ENCODE measurements around the gene MYO1B. TPM values are rescaled to one million over a fixed set of nuclear protein-coding genes. Genes with fewer than 3 reads are reported as not detected.

Gene MYO1B
- total RNA-seq, 1 donor from 2014 or later = 16.4 TPM

GRCh38 chr2:191215666-191216065 is 29.5 kb upstream of the MYO1B start:
- no peak overlapping the region for H3K27ac Mint-ChIP-seq
- intact Hi-C loops (cut with micrococcal nuclease) = no loop called here
- DNase-seq = no peak
- peaks cover 27% of the 10 kb centered on the region for H3K4me1 Mint-ChIP-seq
- peaks cover 6% of the 10 kb centered on the region for H3K36me3 Mint-ChIP-seq (ENCODE audit: low read depth)
- H3K9me3 Mint-ChIP-seq = peaks cover 35% of the 10 kb centered on the region
- H3K4me3 Mint-ChIP-seq = no peak overlapping the region
- H3K27me3 Mint-ChIP-seq = no peaks in the 10 kb centered on the region

- intact Hi-C loops (cut with micrococcal nuclease) = no loop called here
- Mint-ChIP-seq H3K4me3 (no peak overlapping the region), H3K36me3 (ENCODE audit: low read depth) (peaks cover 3% of the 10 kb centered on the region), H3K27ac (no peak overlapping the region), H3K27me3 (no peaks in the 10 kb centered on the region), H3K9me3 (peaks cover 39% of the 10 kb centered on the region), H3K4me1 (peaks cover 27% of the 10 kb centered on the region)
- DNase-seq = no peak
These were observed 27.6 kb upstream of the MYO1B start for GRCh38 chr2:191217580-191217979.

- Mint-ChIP-seq H3K27ac (no peak overlapping the region), H3K4me3 (no peak overlapping the region), H3K4me1 (peaks cover 27% of the 10 kb centered on the region), H3K36me3 (ENCODE audit: low read depth) (peaks cover 3% of the 10 kb centered on the region), H3K9me3 (peaks cover 36% of the 10 kb centered on the region), H3K27me3 (no peaks in the 10 kb centered on the region)
- DNase-seq = peak; percentile 75
- intact Hi-C loops (cut with micrococcal nuclease) = loop anchor here (2.0 kb wide), 2 partner anchors 14 to 48 kb away; no protein-coding TSS in a partner anchor
These were observed 26.8 kb upstream of the MYO1B start for GRCh38 chr2:191218292-191218898.

GRCh38 chr2:191220671-191221070 is 24.5 kb upstream of the MYO1B start:
- Mint-ChIP-seq H3K27me3 (no peaks in the 10 kb centered on the region), H3K4me1 (peaks cover 27% of the 10 kb centered on the region), H3K9me3 (peaks cover 24% of the 10 kb centered on the region), H3K27ac (no peak overlapping the region), H3K36me3 (ENCODE audit: low read depth) (peaks cover 3% of the 10 kb centered on the region), H3K4me3 (no peak overlapping the region)
- intact Hi-C loops (cut with micrococcal nuclease) = no loop called here
- no peak for DNase-seq

- H3K36me3 Mint-ChIP-seq (ENCODE audit: low read depth) = peaks cover 3% of the 10 kb centered on the region
- peaks cover 24% of the 10 kb centered on the region for H3K9me3 Mint-ChIP-seq
- H3K4me1 Mint-ChIP-seq = peaks cover 27% of the 10 kb centered on the region
- intact Hi-C loops (cut with micrococcal nuclease) = no loop called here
- H3K4me3 Mint-ChIP-seq = no peak overlapping the region
- H3K27me3 Mint-ChIP-seq = no peaks in the 10 kb centered on the region
- no peak for DNase-seq
- no peak overlapping the region for H3K27ac Mint-ChIP-seq
These were observed 23.5 kb upstream of the MYO1B start for GRCh38 chr2:191221666-191222065.

- Mint-ChIP-seq H3K9me3 (peaks cover 24% of the 10 kb centered on the region), H3K4me1 (peaks cover 24% of the 10 kb centered on the region), H3K4me3 (no peak overlapping the region), H3K27me3 (no peaks in the 10 kb centered on the region), H3K36me3 (ENCODE audit: low read depth) (peaks cover 3% of the 10 kb centered on the region), H3K27ac (no peak overlapping the region)
- no peak for DNase-seq
- intact Hi-C loops (cut with micrococcal nuclease) = no loop called here
These were observed 22.7 kb upstream of the MYO1B start for GRCh38 chr2:191222507-191222906.

- H3K36me3 Mint-ChIP-seq (ENCODE audit: low read depth) = peaks cover 3% of the 10 kb centered on the region
- no peak for DNase-seq
- peaks cover 27% of the 10 kb centered on the region for H3K9me3 Mint-ChIP-seq
- H3K4me3 Mint-ChIP-seq = no peak overlapping the region
- intact Hi-C loops (cut with micrococcal nuclease) = no loop called here
- peaks cover 19% of the 10 kb centered on the region for H3K4me1 Mint-ChIP-seq
- no peak overlapping the region for H3K27ac Mint-ChIP-seq
- no peaks in the 10 kb centered on the region for H3K27me3 Mint-ChIP-seq
These were observed 22.3 kb upstream of the MYO1B start for GRCh38 chr2:191222952-191223351.

- DNase-seq = no peak
- H3K9me3 Mint-ChIP-seq = peaks cover 21% of the 10 kb centered on the region
- H3K4me3 Mint-ChIP-seq = no peak overlapping the region
- intact Hi-C loops (cut with micrococcal nuclease) = no loop called here
- no peaks in the 10 kb centered on the region for H3K27me3 Mint-ChIP-seq
- H3K36me3 Mint-ChIP-seq (ENCODE audit: low read depth) = peaks cover 3% of the 10 kb centered on the region
- H3K27ac Mint-ChIP-seq = no peak overlapping the region
- H3K4me1 Mint-ChIP-seq = peaks cover 6% of the 10 kb centered on the region
These were observed 20.1 kb upstream of the MYO1B start for GRCh38 chr2:191225126-191225525.

GRCh38 chr2:191225690-191226089 is 19.5 kb upstream of the MYO1B start:
- no peaks in the 10 kb centered on the region for H3K36me3 Mint-ChIP-seq (ENCODE audit: low read depth)
- H3K4me1 Mint-ChIP-seq = peaks cover 2% of the 10 kb centered on the region
- peaks cover 16% of the 10 kb centered on the region for H3K9me3 Mint-ChIP-seq
- no peak overlapping the region for H3K27ac Mint-ChIP-seq
- no peak overlapping the region for H3K4me3 Mint-ChIP-seq
- DNase-seq = no peak
- H3K27me3 Mint-ChIP-seq = no peaks in the 10 kb centered on the region
- intact Hi-C loops (cut with micrococcal nuclease) = no loop called here

GRCh38 chr2:191226196-191226595 is 19.0 kb upstream of the MYO1B start:
- intact Hi-C loops (cut with micrococcal nuclease) = no loop called here
- DNase-seq = no peak
- H3K4me3 Mint-ChIP-seq = no peak overlapping the region
- H3K4me1 Mint-ChIP-seq = peaks cover 2% of the 10 kb centered on the region
- H3K36me3 Mint-ChIP-seq (ENCODE audit: low read depth) = no peaks in the 10 kb centered on the region
- no peaks in the 10 kb centered on the region for H3K27me3 Mint-ChIP-seq
- peaks cover 11% of the 10 kb centered on the region for H3K9me3 Mint-ChIP-seq
- no peak overlapping the region for H3K27ac Mint-ChIP-seq

GRCh38 chr2:191228333-191228732 is 16.9 kb upstream of the MYO1B start:
- Mint-ChIP-seq H3K36me3 (ENCODE audit: low read depth) (no peaks in the 10 kb centered on the region), H3K27ac (no peak overlapping the region), H3K4me3 (no peak overlapping the region), H3K9me3 (peaks cover 5% of the 10 kb centered on the region), H3K27me3 (no peaks in the 10 kb centered on the region), H3K4me1 (peaks cover 2% of the 10 kb centered on the region)
- intact Hi-C loops (cut with micrococcal nuclease) = no loop called here
- DNase-seq = no peak

GRCh38 chr2:191228861-191229260 is 16.3 kb upstream of the MYO1B start:
- H3K4me3 Mint-ChIP-seq = no peak overlapping the region
- H3K36me3 Mint-ChIP-seq (ENCODE audit: low read depth) = no peaks in the 10 kb centered on the region
- H3K27me3 Mint-ChIP-seq = no peaks in the 10 kb centered on the region
- DNase-seq = no peak
- no peak overlapping the region for H3K27ac Mint-ChIP-seq
- H3K9me3 Mint-ChIP-seq = peaks cover 5% of the 10 kb centered on the region
- H3K4me1 Mint-ChIP-seq = peaks cover 2% of the 10 kb centered on the region
- intact Hi-C loops (cut with micrococcal nuclease) = no loop called here

- no peak for DNase-seq
- Mint-ChIP-seq H3K4me3 (no peak overlapping the region), H3K36me3 (ENCODE audit: low read depth) (no peaks in the 10 kb centered on the region), H3K27ac (no peak overlapping the region), H3K4me1 (peaks cover 2% of the 10 kb centered on the region), H3K27me3 (no peaks in the 10 kb centered on the region), H3K9me3 (peaks cover 5% of the 10 kb centered on the region)
- intact Hi-C loops (cut with micrococcal nuclease) = loop anchor here (5.0 kb wide), 1 partner anchor 292 kb away; no protein-coding TSS in a partner anchor
These were observed 15.0 kb upstream of the MYO1B start for GRCh38 chr2:191230174-191230573.

- no peaks in the 10 kb centered on the region for H3K36me3 Mint-ChIP-seq (ENCODE audit: low read depth)
- no peaks in the 10 kb centered on the region for H3K27me3 Mint-ChIP-seq
- intact Hi-C loops (cut with micrococcal nuclease) = loop anchor here (5.0 kb wide), 1 partner anchor 290 kb away; no protein-coding TSS in a partner anchor
- H3K4me1 Mint-ChIP-seq = peaks cover 3% of the 10 kb centered on the region
- H3K9me3 Mint-ChIP-seq = peaks cover 5% of the 10 kb centered on the region
- no peak overlapping the region for H3K27ac Mint-ChIP-seq
- no peak for DNase-seq
- no peak overlapping the region for H3K4me3 Mint-ChIP-seq
These were observed 13.2 kb upstream of the MYO1B start for GRCh38 chr2:191231995-191232394.

GRCh38 chr2:191233533-191233932 is 11.7 kb upstream of the MYO1B start:
- H3K4me1 Mint-ChIP-seq = peaks cover 3% of the 10 kb centered on the region
- H3K4me3 Mint-ChIP-seq = no peak overlapping the region
- intact Hi-C loops (cut with micrococcal nuclease) = loop anchor here (5.0 kb wide), 1 partner anchor 289 kb away; no protein-coding TSS in a partner anchor
- no peak overlapping the region for H3K27ac Mint-ChIP-seq
- H3K36me3 Mint-ChIP-seq (ENCODE audit: low read depth) = no peaks in the 10 kb centered on the region
- H3K9me3 Mint-ChIP-seq = no peaks in the 10 kb centered on the region
- no peaks in the 10 kb centered on the region for H3K27me3 Mint-ChIP-seq
- no peak for DNase-seq

Measured in activated CD4-positive, alpha-beta T cell treated with anti-CD3 and anti-CD28 coated beads, Interleukin-2, amount 10 ng/mL, durations not matched to agents 24 days and 14 days (primary cell).